GM12878 (cell line): ENCODE results near the gene SDK2. TPM values are rescaled to one million over a fixed set of nuclear protein-coding genes. Genes with fewer than 3 reads are reported as not detected.

ENCODE experiments used
- ATAC-seq: fragments of 200-7000 bp; cut with Tn5 transposase; 3 replicates; pipeline ENCODE4 v1.9.1; 2020; ENCODE audit warnings: mild to moderate bottlenecking, moderate library complexity
- BruUV-seq: library from RNA; stranded (reverse); fragments of 400-500 nt; replicated peaks from 2 replicates; lab custom pipeline; 2021; lab: Mats Ljungman, UMichigan
- CTCF ChIA-PET: fragments of 300-600 bp; sonication (Branson Sonifier 250); formaldehyde crosslinking; extraction: SDS; loops from one replicate; lab custom pipeline; 2021; ENCODE audit warnings: inconsistent platforms; lab: Yijun Ruan, JAX
- POLR2A ChIA-PET: fragments of 350-600 bp; formaldehyde crosslinking; extraction: SDS; loops from one replicate; lab custom pipeline; 2021; ENCODE audit warnings: inconsistent platforms; lab: Charles Lee
- RAD21 ChIA-PET: fragments of 300-600 bp; sonication (Branson Sonifier 250); formaldehyde crosslinking; loops from one replicate; lab custom pipeline; 2023; ENCODE audit warnings: antibody characterized with exemption; ENCODE audit not compliant: unreplicated experiment; lab: Charles Lee
- SMC1A ChIA-PET: fragments of 300-600 bp; sonication (Branson Sonifier 250); formaldehyde crosslinking; loops from one replicate; lab custom pipeline; 2023; ENCODE audit not compliant: unreplicated experiment, uncharacterized antibody; lab: Charles Lee
- DNase-seq: peaks from one replicate; pipeline ENCODE4 v3.0.0-alpha.2; 2011; ENCODE audit warnings: low read depth, low spot score
- FAIRE-seq: peaks from 3 replicates; lab custom pipeline; 2011; peaks lifted over from hg19 to GRCh38; lab: Jason Lieb, UNC
- H2AFZ ChIP-seq: 2 replicates; pipeline ENCODE4 v1.6.0; 2011; ENCODE audit warnings: low read depth, low read length, control low read depth; ENCODE audit not compliant: control insufficient read depth
- H3K27ac ChIP-seq: 2 replicates; pipeline ENCODE4 v1.5.1; 2011; ENCODE audit warnings: control low read depth; ENCODE audit not compliant: control insufficient read depth, insufficient read depth
- H3K27me3 ChIP-seq, 2 experiments: replicated peaks in 1 of 2; 2 replicates each; pipeline versions ENCODE4 v1.6.0 to v1.6.1; 2011; ENCODE audit warnings: low read length in 1 of 2; ENCODE audit not compliant: control insufficient read depth in 2 of 2, insufficient read depth in 2 of 2
- H3K36me3 ChIP-seq, 2 experiments: 2 replicates each; pipeline ENCODE4 v1.5.1; 2011; ENCODE audit warnings: low read length in 1 of 2; ENCODE audit not compliant: control insufficient read depth in 2 of 2, insufficient read depth in 2 of 2
- H3K4me1 ChIP-seq: 2 replicates; pipeline ENCODE4 v1.6.1; 2011; ENCODE audit warnings: mild to moderate bottlenecking, low read length, moderate library complexity, mixed read lengths; ENCODE audit not compliant: control insufficient read depth, insufficient read depth
- H3K4me2 ChIP-seq: 2 replicates; pipeline ENCODE4 v1.6.0; 2011; ENCODE audit warnings: control low read depth; ENCODE audit not compliant: control insufficient read depth, insufficient read depth
- H3K4me3 ChIP-seq: fragments of 200-600 bp; sonication (generic); 2 replicates; pipeline ENCODE4 v1.5.1; 2016
- H3K79me2 ChIP-seq: 2 replicates; pipeline ENCODE4 v1.6.0; 2011; ENCODE audit warnings: low read length; ENCODE audit not compliant: control insufficient read depth, insufficient read depth
- H3K9ac ChIP-seq: 2 replicates; pipeline ENCODE4 v1.8.0; 2011; ENCODE audit warnings: low read length, control low read depth, mixed read lengths; ENCODE audit not compliant: control insufficient read depth, insufficient read depth
- H3K9me3 ChIP-seq: replicated peaks from 3 replicates; pipeline ENCODE4 v1.5.1; 2011; ENCODE audit warnings: mild to moderate bottlenecking, low read length; ENCODE audit not compliant: control insufficient read depth, insufficient read depth
- H4K20me1 ChIP-seq: 2 replicates; pipeline ENCODE4 v1.6.0; 2011; ENCODE audit not compliant: control insufficient read depth, insufficient read depth
- ASH2L ChIP-seq: fragments of 300-600, 200-600 bp; sonication (generic); IDR thresholded peaks from 2 replicates; pipeline ENCODE4 v1.6.1; 2017; ENCODE audit warnings: low read depth, mild to moderate bottlenecking, borderline replicate concordance
- ATF2 ChIP-seq: IDR thresholded peaks from 2 replicates; pipeline ENCODE4 v1.6.1; 2012; ENCODE audit warnings: low read length, inconsistent platforms
- BACH1 ChIP-seq: fragments of 450-650 bp; IDR thresholded peaks from 2 replicates; pipeline ENCODE4 v1.6.1; 2017; ENCODE audit warnings: mild to moderate bottlenecking, borderline replicate concordance
- CBX3 ChIP-seq: fragments of 200-600 bp; sonication (generic); IDR thresholded peaks from 2 replicates; pipeline ENCODE4 v1.6.1; 2016; ENCODE audit warnings: low read depth, borderline replicate concordance
- CEBPB ChIP-seq, 2 experiments: fragments of 150-350 bp in 1 of 2; IDR thresholded peaks; 2 replicates each; pipeline ENCODE4 v1.6.1; 2012 to 2014; ENCODE audit warnings: low read depth in 2 of 2, low read length in 2 of 2, borderline replicate concordance in 1 of 2, inconsistent platforms in 1 of 2
- ELK1 ChIP-seq: IDR thresholded peaks from 2 replicates; pipeline ENCODE4 v1.6.1; 2012; ENCODE audit warnings: low read depth, low read length, improper control_type of control experiment
- FOXM1 ChIP-seq: IDR thresholded peaks from 2 replicates; pipeline ENCODE4 v1.6.1; 2012; ENCODE audit warnings: low read depth, mild to moderate bottlenecking, inconsistent platforms, low read length, moderate library complexity
- KLF5 ChIP-seq: fragments of 450-650 bp; IDR thresholded peaks from 2 replicates; pipeline ENCODE4 v1.6.1; 2014; ENCODE audit warnings: mild to moderate bottlenecking; ENCODE audit not compliant: partially characterized antibody
- MEF2A ChIP-seq: IDR thresholded peaks from 2 replicates; pipeline ENCODE4 v1.6.1; 2011; ENCODE audit warnings: low read depth, mild to moderate bottlenecking, low read length, moderate library complexity; ENCODE audit not compliant: insufficient read depth
- NFXL1 ChIP-seq: fragments of 450-650 bp; IDR thresholded peaks from 2 replicates; pipeline ENCODE4 v1.6.1; 2017; ENCODE audit warnings: antibody characterized with exemption, mild to moderate bottlenecking, borderline replicate concordance
- POU2F2 ChIP-seq: IDR thresholded peaks from 3 replicates; pipeline ENCODE4 v1.6.1; 2011; ENCODE audit warnings: low read depth, mild to moderate bottlenecking, low read length, borderline replicate concordance
- RBBP5 ChIP-seq: fragments of 200-600 bp; sonication (generic); conservative IDR thresholded peaks from 2 replicates; pipeline ENCODE4 v1.6.1; 2016
- RFX5 ChIP-seq: IDR thresholded peaks from 2 replicates; pipeline ENCODE4 v1.6.1; 2011; ENCODE audit warnings: low read depth, low read length, improper control_type of control experiment
- SIN3A ChIP-seq: IDR thresholded peaks from 2 replicates; pipeline ENCODE4 v1.6.1; 2012; ENCODE audit warnings: low read depth, low read length, improper control_type of control experiment
- ZBTB40 ChIP-seq: fragments of 450-650 bp; IDR thresholded peaks from 2 replicates; pipeline ENCODE4 v1.6.1; 2016; ENCODE audit warnings: mild to moderate bottlenecking, moderate library complexity, borderline replicate concordance
- ZNF384 ChIP-seq: IDR thresholded peaks from 2 replicates; pipeline ENCODE4 v1.6.1; 2012; ENCODE audit warnings: low read depth, mild to moderate bottlenecking, low read length, improper control_type of control experiment, borderline replicate concordance
- WGBS: methylation state at CpG from one replicate; pipeline ENCODE4 v1.1.6; 2016; ENCODE audit warnings: low lambda C conversion rate; ENCODE audit not compliant: insufficient replicate concordance, insufficient coverage; ENCODE audit errors: missing lambda C conversion rate; 5-methylcytosine and 5-hydroxymethylcytosine counted together
- in situ Hi-C: fragments of 300-500 bp; cut with MboI; formaldehyde crosslinking; loops from 9 replicates; pipeline ENCODE4 v1.14.3; 2018; ENCODE audit warnings: mixed read lengths
- intact Hi-C: fragments of 100-400 bp; cut with micrococcal nuclease; formaldehyde crosslinking; loops from one replicate; pipeline ENCODE4 v1.14.2; 2022; ENCODE audit not compliant: unreplicated experiment
- polyA plus RNA-seq, 11 experiments: library from polyadenylated mRNA; depleted of rRNA in 4 of 11; unstranded in 6 of 11; stranded (reverse) in 5 of 11; fragments of >200 nt; fragmentation: Nextera tagmentation in 4 of 11; fragmentation: Illumina TruSeq in 1 of 11; extraction: Ambion mirVana in 4 of 11; extraction: Trizol in 1 of 11; gene quantifications; 1 replicate in 1 of 11; 2 replicates in 10 of 11; pipeline versions ENCODE4 v1.2.1 to v1.2.3, GENCODE V29; 2011 to 2016; ENCODE audit warnings: inconsistent platforms in 2 of 11, missing spikeins in 2 of 11, low read depth in 1 of 11
- total RNA-seq, 4 experiments: library from RNA; depleted of rRNA in 3 of 4; stranded (reverse); fragments of >200 nt in 3 of 4; fragmentation: Illumina TruSeq in 1 of 4; extraction: Trizol in 1 of 4; gene quantifications; 2 replicates each; pipeline versions ENCODE4 v1.2.1 to v1.2.3, GENCODE V29; 2013 to 2021

The SDK2 gene
- total and polyA plus RNA-seq, 10 of the 15 experiments (the other 5 are each of a cell fraction or from before 2014, with no cell fraction given) = 0.03 to 0.08 (median 0.03) TPM; not detected in 7

- no peak overlapping the region for H3K4me3 ChIP-seq
- no peaks in the 10 kb centered on the region for H3K4me1 ChIP-seq
- BruUV-seq = no TSS peak
- FAIRE-seq (no peak), DNase-seq (no peak), ATAC-seq (no peak)
- H2AFZ ChIP-seq = no peak overlapping the region
- ChIA-PET SMC1A (no interaction called here), RAD21 (no interaction called here), POLR2A (no interaction called here), CTCF (interaction anchor here (0.7 kb wide), 1 partner anchor 9 kb away, joined by 3 read pairs; no protein-coding TSS in a partner anchor)
- H3K9ac ChIP-seq = no peak overlapping the region
- WGBS = 23% methylated on average over 12 of the region's 12 CpGs
- H3K9me3 ChIP-seq = no peaks in the 10 kb centered on the region
- no peak for TF ChIP-seq POU2F2
- no peak for TF ChIP-seq ASH2L
- TF ChIP-seq RBBP5 = no peak
- no peak for TF ChIP-seq ZBTB40
- no peak for TF ChIP-seq MEF2A
- no peak for TF ChIP-seq ZNF384
- TF ChIP-seq FOXM1 = no peak
- no peak for TF ChIP-seq ELK1
- no peak for TF ChIP-seq BACH1
- no peak for TF ChIP-seq ATF2
- TF ChIP-seq CEBPB (IDR thresholded peaks at IDR 0.05; ENCODE audit: borderline replicate concordance in 1 of 2, low read depth in 2 of 2, low read length in 2 of 2) = no peak
- TF ChIP-seq RFX5 = no peak
- no peak for TF ChIP-seq NFXL1
- no peak for TF ChIP-seq SIN3A
- TF ChIP-seq CBX3 = no peak
- no peak for TF ChIP-seq KLF5
- in situ Hi-C loops (no loop called here), intact Hi-C loops (no loop called here)
- no peak overlapping the region for H3K4me2 ChIP-seq
- H3K36me3 ChIP-seq = no peaks in the 10 kb centered on the region
- no peaks in the 10 kb centered on the region for H3K79me2 ChIP-seq
- H3K27ac ChIP-seq = no peak overlapping the region
- peaks cover 0 to 5% of the 10 kb centered on the region in 2 experiments; a peak in 3 of 4 replicates for H3K27me3 ChIP-seq
- H4K20me1 ChIP-seq = no peaks in the 10 kb centered on the region
Observed at GRCh38 chr17:73625991-73626673, 18.1 kb downstream of the SDK2 start.
